HEK293 (cell line): ENCODE data around the gene MOB3C.

Source experiments
- CTCF ChIA-PET: fragments of 350-600 bp; formaldehyde crosslinking; extraction: SDS; loops from one replicate; lab custom pipeline; 2021; ENCODE audit warnings: antibody characterized with exemption; lab: Yijun Ruan, JAX
- POLR2A ChIA-PET: fragments of 300-600 bp; formaldehyde crosslinking; extraction: SDS; loops from one replicate; lab custom pipeline; 2020; ENCODE audit warnings: antibody characterized with exemption, inconsistent platforms; lab: Yijun Ruan, JAX
- H3K27ac ChIP-seq: fragments of 200-500 bp; sonication (Bioruptor generic); 2 replicates; pipeline ENCODE4 v1.5.1; 2014; ENCODE audit warnings: low read depth, low read length, control low read depth, inconsistent platforms; ENCODE audit errors: extremely low read depth
- H3K36me3 ChIP-seq, 2 experiments: fragments of 200-500 bp in 1 of 2; sonication (Bioruptor generic) in 1 of 2; 1 replicate in 1 of 2; 2 replicates in 1 of 2; pipeline ENCODE4 v1.5.1; 2014 to 2017; ENCODE audit warnings: inconsistent platforms in 2 of 2, low read length in 2 of 2; ENCODE audit not compliant: control insufficient read depth in 2 of 2, insufficient read depth in 1 of 2
- H3K4me1 ChIP-seq: fragments of 200-500 bp; sonication (Bioruptor generic); 2 replicates; pipeline ENCODE4 v1.5.1; 2014; ENCODE audit warnings: mild to moderate bottlenecking, low read length, inconsistent platforms; ENCODE audit not compliant: control insufficient read depth, insufficient read depth
- H3K4me3 ChIP-seq: 2 replicates; pipeline ENCODE4 v1.5.1; 2011; ENCODE audit warnings: low read depth, mild to moderate bottlenecking, control low read depth, low read length, moderate library complexity
- H3K9me3 ChIP-seq: fragments of 200-500 bp; sonication (Bioruptor generic); 2 replicates; pipeline ENCODE4 v1.5.1; 2014; ENCODE audit warnings: low read depth, low read length, inconsistent platforms; ENCODE audit not compliant: control insufficient read depth, insufficient read depth
- GLIS2 ChIP-seq: fragments of 450-650 bp; formaldehyde crosslinking; IDR thresholded peaks from 2 replicates; pipeline ENCODE4 v1.5.1; 2016; ENCODE audit warnings: missing biosample characterization, missing genetic modification characterization
- KLF16 ChIP-seq: fragments of 450-650 bp; formaldehyde crosslinking; IDR thresholded peaks from 2 replicates; pipeline ENCODE4 v1.5.1; 2017; ENCODE audit warnings: missing biosample characterization, missing genetic modification characterization
- RBAK ChIP-seq: fragments of 450-650 bp; formaldehyde crosslinking; IDR thresholded peaks from 2 replicates; pipeline ENCODE4 v1.5.1; 2016; ENCODE audit warnings: missing biosample characterization, missing genetic modification characterization
- SCRT2 ChIP-seq: fragments of 450-650 bp; formaldehyde crosslinking; IDR thresholded peaks from 2 replicates; pipeline ENCODE4 v1.5.1; 2016; ENCODE audit warnings: missing biosample characterization, missing genetic modification characterization
- ZNF169 ChIP-seq: fragments of 450-650 bp; formaldehyde crosslinking; IDR thresholded peaks from 2 replicates; pipeline ENCODE4 v1.5.1; 2016; ENCODE audit warnings: missing biosample characterization, missing genetic modification characterization
- ZNF174 ChIP-seq: fragments of 450-650 bp; formaldehyde crosslinking; IDR thresholded peaks from 2 replicates; pipeline ENCODE4 v1.5.0; 2017; ENCODE audit warnings: missing biosample characterization, mild to moderate bottlenecking, missing genetic modification characterization
- ZNF311 ChIP-seq: fragments of 450-650 bp; formaldehyde crosslinking; IDR thresholded peaks from 2 replicates; pipeline ENCODE4 v1.5.1; 2017; ENCODE audit warnings: missing biosample characterization, missing genetic modification characterization, borderline replicate concordance
- ZNF350 ChIP-seq: fragments of 450-650 bp; formaldehyde crosslinking; IDR thresholded peaks from 2 replicates; pipeline ENCODE4 v1.5.0; 2017; ENCODE audit warnings: missing biosample characterization, mild to moderate bottlenecking, missing genetic modification characterization
- ZNF404 ChIP-seq: fragments of 450-650 bp; formaldehyde crosslinking; IDR thresholded peaks from 2 replicates; pipeline ENCODE4 v1.5.1; 2017; ENCODE audit warnings: missing biosample characterization, missing genetic modification characterization
- ZNF585B ChIP-seq: fragments of 450-650 bp; formaldehyde crosslinking; IDR thresholded peaks from 2 replicates; pipeline ENCODE4 v1.5.1; 2016; ENCODE audit warnings: missing biosample characterization, missing genetic modification characterization
- TF ChIP-seq, protein P1 (sequence below): fragments of 450-650 bp; formaldehyde crosslinking; IDR thresholded peaks from 2 replicates; pipeline ENCODE4 v1.5.1; 2016; ENCODE audit warnings: missing biosample characterization, missing genetic modification characterization, borderline replicate concordance
- TF ChIP-seq, protein P2 (sequence below): fragments of 450-650 bp; formaldehyde crosslinking; IDR thresholded peaks from 2 replicates; pipeline ENCODE4 v1.5.1; 2016; ENCODE audit warnings: missing biosample characterization, missing genetic modification characterization
- TF ChIP-seq, protein P3 (sequence below): fragments of 450-650 bp; formaldehyde crosslinking; IDR thresholded peaks from 2 replicates; pipeline ENCODE4 v1.5.1; 2017; ENCODE audit warnings: missing biosample characterization, missing genetic modification characterization
- TF ChIP-seq, protein P4 (sequence below): fragments of 450-650 bp; formaldehyde crosslinking; conservative IDR thresholded peaks from 2 replicates; pipeline ENCODE4 v1.5.1; 2016; ENCODE audit warnings: low read depth, missing biosample characterization, missing genetic modification characterization
- TF ChIP-seq, protein P5 (sequence below): fragments of 450-650 bp; IDR thresholded peaks from 2 replicates; pipeline ENCODE4 v1.5.1; 2018; ENCODE audit warnings: missing biosample characterization, mild to moderate bottlenecking, missing genetic modification characterization

MOB3C gene

DNA sequence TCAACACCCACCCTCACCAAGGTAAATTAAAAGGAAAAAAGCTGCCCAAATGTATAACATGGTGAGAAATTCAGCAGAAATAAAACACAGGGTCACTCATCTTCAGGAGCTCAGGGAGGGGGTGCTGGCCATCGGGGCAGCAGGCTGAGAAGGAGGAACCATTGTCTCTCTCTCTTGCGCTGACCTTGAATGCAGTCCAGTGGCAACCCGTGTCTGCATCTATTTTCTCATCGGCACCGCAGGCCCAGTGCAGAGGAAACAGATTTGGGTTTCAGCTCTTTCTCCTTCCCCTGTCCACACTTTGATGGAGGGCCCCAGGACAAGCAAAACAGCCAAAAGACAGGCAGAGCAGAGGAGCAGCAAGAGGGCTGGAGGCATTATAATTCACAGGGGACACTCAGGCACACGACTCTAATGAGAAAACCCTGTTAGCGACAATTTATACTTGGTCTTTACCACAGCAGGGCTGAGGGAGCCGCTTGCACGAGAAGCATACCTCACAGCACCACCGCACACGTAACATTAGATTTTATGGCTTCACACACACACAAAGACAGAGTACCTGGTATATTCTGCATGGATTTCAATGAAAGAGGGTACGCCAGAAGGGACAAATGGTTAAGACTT lies 31.2 kb downstream of the MOB3C start:
- H3K9me3 ChIP-seq: no peaks in the 10 kb centered on the region
- no peaks in the 10 kb centered on the region for H3K4me1 ChIP-seq
- ChIA-PET POLR2A (interaction anchor here (0.6 kb wide), 1 partner anchor 57 kb away, joined by 5 read pairs; no protein-coding TSS in a partner anchor), CTCF (no interaction called here)
- peaks cover 12 to 80% of the 10 kb centered on the region in 2 experiments; a peak in 2 of 3 replicates for H3K36me3 ChIP-seq
- H3K4me3 ChIP-seq: no peak overlapping the region
- TF ChIP-seq GLIS2 (tag by site-specific recombination): no peak
- no peak for TF ChIP-seq ZNF350 (tag by site-specific recombination)
- TF ChIP-seq ZNF174: no peak
- TF ChIP-seq, protein P1, sequence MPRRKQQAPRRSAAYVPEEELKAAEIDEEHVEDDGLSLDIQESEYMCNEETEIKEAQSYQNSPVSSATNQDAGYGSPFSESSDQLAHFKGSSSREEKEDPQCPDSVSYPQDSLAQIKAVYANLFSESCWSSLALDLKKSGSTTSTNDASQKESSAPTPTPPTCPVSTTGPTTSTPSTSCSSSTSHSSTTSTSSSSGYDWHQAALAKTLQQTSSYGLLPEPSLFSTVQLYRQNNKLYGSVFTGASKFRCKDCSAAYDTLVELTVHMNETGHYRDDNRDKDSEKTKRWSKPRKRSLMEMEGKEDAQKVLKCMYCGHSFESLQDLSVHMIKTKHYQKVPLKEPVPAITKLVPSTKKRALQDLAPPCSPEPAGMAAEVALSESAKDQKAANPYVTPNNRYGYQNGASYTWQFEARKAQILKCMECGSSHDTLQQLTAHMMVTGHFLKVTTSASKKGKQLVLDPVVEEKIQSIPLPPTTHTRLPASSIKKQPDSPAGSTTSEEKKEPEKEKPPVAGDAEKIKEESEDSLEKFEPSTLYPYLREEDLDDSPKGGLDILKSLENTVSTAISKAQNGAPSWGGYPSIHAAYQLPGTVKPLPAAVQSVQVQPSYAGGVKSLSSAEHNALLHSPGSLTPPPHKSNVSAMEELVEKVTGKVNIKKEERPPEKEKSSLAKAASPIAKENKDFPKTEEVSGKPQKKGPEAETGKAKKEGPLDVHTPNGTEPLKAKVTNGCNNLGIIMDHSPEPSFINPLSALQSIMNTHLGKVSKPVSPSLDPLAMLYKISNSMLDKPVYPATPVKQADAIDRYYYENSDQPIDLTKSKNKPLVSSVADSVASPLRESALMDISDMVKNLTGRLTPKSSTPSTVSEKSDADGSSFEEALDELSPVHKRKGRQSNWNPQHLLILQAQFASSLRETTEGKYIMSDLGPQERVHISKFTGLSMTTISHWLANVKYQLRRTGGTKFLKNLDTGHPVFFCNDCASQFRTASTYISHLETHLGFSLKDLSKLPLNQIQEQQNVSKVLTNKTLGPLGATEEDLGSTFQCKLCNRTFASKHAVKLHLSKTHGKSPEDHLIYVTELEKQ (tag by site-specific recombination): no peak
- no peak for TF ChIP-seq ZNF404 (tag by site-specific recombination)
- TF ChIP-seq, protein P2, sequence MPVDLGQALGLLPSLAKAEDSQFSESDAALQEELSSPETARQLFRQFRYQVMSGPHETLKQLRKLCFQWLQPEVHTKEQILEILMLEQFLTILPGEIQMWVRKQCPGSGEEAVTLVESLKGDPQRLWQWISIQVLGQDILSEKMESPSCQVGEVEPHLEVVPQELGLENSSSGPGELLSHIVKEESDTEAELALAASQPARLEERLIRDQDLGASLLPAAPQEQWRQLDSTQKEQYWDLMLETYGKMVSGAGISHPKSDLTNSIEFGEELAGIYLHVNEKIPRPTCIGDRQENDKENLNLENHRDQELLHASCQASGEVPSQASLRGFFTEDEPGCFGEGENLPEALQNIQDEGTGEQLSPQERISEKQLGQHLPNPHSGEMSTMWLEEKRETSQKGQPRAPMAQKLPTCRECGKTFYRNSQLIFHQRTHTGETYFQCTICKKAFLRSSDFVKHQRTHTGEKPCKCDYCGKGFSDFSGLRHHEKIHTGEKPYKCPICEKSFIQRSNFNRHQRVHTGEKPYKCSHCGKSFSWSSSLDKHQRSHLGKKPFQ (tag by site-specific recombination): no peak
- no peak for TF ChIP-seq RBAK (tag by site-specific recombination)
- no peak for TF ChIP-seq KLF16 (tag by site-specific recombination)
- TF ChIP-seq, protein P3, sequence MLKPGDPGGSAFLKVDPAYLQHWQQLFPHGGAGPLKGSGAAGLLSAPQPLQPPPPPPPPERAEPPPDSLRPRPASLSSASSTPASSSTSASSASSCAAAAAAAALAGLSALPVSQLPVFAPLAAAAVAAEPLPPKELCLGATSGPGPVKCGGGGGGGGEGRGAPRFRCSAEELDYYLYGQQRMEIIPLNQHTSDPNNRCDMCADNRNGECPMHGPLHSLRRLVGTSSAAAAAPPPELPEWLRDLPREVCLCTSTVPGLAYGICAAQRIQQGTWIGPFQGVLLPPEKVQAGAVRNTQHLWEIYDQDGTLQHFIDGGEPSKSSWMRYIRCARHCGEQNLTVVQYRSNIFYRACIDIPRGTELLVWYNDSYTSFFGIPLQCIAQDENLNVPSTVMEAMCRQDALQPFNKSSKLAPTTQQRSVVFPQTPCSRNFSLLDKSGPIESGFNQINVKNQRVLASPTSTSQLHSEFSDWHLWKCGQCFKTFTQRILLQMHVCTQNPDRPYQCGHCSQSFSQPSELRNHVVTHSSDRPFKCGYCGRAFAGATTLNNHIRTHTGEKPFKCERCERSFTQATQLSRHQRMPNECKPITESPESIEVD: no peak
- TF ChIP-seq, protein P4, sequence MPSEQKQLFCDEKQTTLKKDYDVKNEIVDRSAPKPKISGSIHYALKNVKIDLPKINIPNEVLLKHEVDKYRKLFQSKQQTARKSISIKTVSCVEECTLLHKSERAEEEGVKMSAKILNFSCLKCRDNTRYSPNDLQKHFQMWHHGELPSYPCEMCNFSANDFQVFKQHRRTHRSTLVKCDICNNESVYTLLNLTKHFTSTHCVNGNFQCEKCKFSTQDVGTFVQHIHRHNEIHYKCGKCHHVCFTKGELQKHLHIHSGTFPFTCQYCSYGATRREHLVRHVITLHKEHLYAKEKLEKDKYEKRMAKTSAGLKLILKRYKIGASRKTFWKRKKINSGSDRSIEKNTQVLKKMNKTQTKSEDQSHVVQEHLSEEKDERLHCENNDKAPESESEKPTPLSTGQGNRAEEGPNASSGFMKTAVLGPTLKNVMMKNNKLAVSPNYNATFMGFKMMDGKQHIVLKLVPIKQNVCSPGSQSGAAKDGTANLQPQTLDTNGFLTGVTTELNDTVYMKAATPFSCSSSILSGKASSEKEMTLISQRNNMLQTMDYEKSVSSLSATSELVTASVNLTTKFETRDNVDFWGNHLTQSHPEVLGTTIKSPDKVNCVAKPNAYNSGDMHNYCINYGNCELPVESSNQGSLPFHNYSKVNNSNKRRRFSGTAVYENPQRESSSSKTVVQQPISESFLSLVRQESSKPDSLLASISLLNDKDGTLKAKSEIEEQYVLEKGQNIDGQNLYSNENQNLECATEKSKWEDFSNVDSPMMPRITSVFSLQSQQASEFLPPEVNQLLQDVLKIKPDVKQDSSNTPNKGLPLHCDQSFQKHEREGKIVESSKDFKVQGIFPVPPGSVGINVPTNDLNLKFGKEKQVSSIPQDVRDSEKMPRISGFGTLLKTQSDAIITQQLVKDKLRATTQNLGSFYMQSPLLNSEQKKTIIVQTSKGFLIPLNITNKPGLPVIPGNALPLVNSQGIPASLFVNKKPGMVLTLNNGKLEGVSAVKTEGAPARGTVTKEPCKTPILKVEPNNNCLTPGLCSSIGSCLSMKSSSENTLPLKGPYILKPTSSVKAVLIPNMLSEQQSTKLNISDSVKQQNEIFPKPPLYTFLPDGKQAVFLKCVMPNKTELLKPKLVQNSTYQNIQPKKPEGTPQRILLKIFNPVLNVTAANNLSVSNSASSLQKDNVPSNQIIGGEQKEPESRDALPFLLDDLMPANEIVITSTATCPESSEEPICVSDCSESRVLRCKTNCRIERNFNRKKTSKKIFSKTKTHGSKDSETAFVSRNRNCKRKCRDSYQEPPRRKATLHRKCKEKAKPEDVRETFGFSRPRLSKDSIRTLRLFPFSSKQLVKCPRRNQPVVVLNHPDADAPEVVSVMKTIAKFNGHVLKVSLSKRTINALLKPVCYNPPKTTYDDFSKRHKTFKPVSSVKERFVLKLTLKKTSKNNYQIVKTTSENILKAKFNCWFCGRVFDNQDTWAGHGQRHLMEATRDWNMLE: no peak
- TF ChIP-seq SCRT2 (tag by site-specific recombination): no peak
- TF ChIP-seq ZNF585B (tag by site-specific recombination): no peak
- TF ChIP-seq, protein P5, sequence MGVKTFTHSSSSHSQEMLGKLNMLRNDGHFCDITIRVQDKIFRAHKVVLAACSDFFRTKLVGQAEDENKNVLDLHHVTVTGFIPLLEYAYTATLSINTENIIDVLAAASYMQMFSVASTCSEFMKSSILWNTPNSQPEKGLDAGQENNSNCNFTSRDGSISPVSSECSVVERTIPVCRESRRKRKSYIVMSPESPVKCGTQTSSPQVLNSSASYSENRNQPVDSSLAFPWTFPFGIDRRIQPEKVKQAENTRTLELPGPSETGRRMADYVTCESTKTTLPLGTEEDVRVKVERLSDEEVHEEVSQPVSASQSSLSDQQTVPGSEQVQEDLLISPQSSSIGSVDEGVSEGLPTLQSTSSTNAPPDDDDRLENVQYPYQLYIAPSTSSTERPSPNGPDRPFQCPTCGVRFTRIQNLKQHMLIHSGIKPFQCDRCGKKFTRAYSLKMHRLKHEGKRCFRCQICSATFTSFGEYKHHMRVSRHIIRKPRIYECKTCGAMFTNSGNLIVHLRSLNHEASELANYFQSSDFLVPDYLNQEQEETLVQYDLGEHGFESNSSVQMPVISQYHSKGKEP (tag by site-specific recombination): no peak
- TF ChIP-seq ZNF311 (tag by site-specific recombination): no peak
- no peak for TF ChIP-seq ZNF169
- no peak overlapping the region for H3K27ac ChIP-seq
